GM12878 (cell line): ENCODE data around the gene PHPT1. TPM values are rescaled to one million over a fixed set of nuclear protein-coding genes. Genes with fewer than 3 reads are reported as not detected.

Experiments used
- BRCA1 ChIP-seq: IDR thresholded peaks from 2 replicates; pipeline ENCODE4 v1.6.1; 2011; ENCODE audit warnings: low read depth, low read length, improper control_type of control experiment
- CBX5 ChIP-seq: sonication (generic); IDR thresholded peaks from 2 replicates; pipeline ENCODE4 v1.6.1; 2016; ENCODE audit warnings: low read depth, moderate library complexity, mild to moderate bottlenecking, inconsistent platforms
- CEBPZ ChIP-seq: fragments of 150-350 bp; IDR thresholded peaks from 2 replicates; pipeline ENCODE4 v1.6.1; 2016; ENCODE audit warnings: low read depth, low read length
- CHD2 ChIP-seq: IDR thresholded peaks from 2 replicates; pipeline ENCODE4 v1.6.1; 2011; ENCODE audit warnings: low read depth, low read length, improper control_type of control experiment, borderline replicate concordance
- ESRRA ChIP-seq: IDR thresholded peaks from 2 replicates; pipeline ENCODE4 v1.6.1; 2012; ENCODE audit warnings: mild to moderate bottlenecking, low read length, improper control_type of control experiment
- GABPA ChIP-seq: IDR thresholded peaks from 2 replicates; pipeline ENCODE4 v1.6.1; 2014; ENCODE audit warnings: antibody characterized with exemption, low read depth, mild to moderate bottlenecking, inconsistent platforms
- GATAD2B ChIP-seq: fragments of 450-650 bp; conservative IDR thresholded peaks from 2 replicates; pipeline ENCODE4 v1.6.1; 2017; ENCODE audit warnings: low read depth, mild to moderate bottlenecking, moderate library complexity
- IKZF2 ChIP-seq, 2 experiments: fragments of 450-650 bp; IDR thresholded peaks; 2 replicates each; pipeline ENCODE4 v1.6.1; 2017; ENCODE audit warnings: mild to moderate bottlenecking in 2 of 2, moderate library complexity in 2 of 2
- IRF3 ChIP-seq: fragments of 450-650 bp; IDR thresholded peaks from 2 replicates; pipeline ENCODE4 v1.6.1; 2014; ENCODE audit warnings: mild to moderate bottlenecking
- IRF4 ChIP-seq: IDR thresholded peaks from 2 replicates; pipeline ENCODE4 v1.6.1; 2011; ENCODE audit warnings: low read depth, low read length
- IRF5 ChIP-seq: fragments of 450-650 bp; IDR thresholded peaks from 2 replicates; pipeline ENCODE4 v1.6.1; 2017; ENCODE audit warnings: borderline replicate concordance
- MEF2B ChIP-seq: fragments of 450-650 bp; IDR thresholded peaks from 2 replicates; pipeline ENCODE4 v1.6.1; 2018; ENCODE audit warnings: mild to moderate bottlenecking, moderate library complexity; ENCODE audit not compliant: partially characterized antibody, poor library complexity, severe bottlenecking
- SIX5 ChIP-seq: IDR thresholded peaks from 2 replicates; pipeline ENCODE4 v1.6.1; 2011; ENCODE audit warnings: mild to moderate bottlenecking, low read depth, low read length, moderate library complexity; ENCODE audit not compliant: severe bottlenecking
- STAT1 ChIP-seq: fragments of 450-650 bp; conservative IDR thresholded peaks from 2 replicates; pipeline ENCODE4 v1.6.1; 2014; ENCODE audit warnings: antibody characterized with exemption, mild to moderate bottlenecking
- TAF1 ChIP-seq: IDR thresholded peaks from 2 replicates; pipeline ENCODE4 v1.6.1; 2011; ENCODE audit warnings: mild to moderate bottlenecking, low read depth, low read length, borderline replicate concordance
- ZBTB33 ChIP-seq: fragments of 450-650 bp; IDR thresholded peaks from 2 replicates; pipeline ENCODE4 v1.6.1; 2017; ENCODE audit warnings: mild to moderate bottlenecking
- ZNF687 ChIP-seq: fragments of 450-650 bp; IDR thresholded peaks from 2 replicates; pipeline ENCODE4 v1.6.1; 2017; ENCODE audit warnings: mild to moderate bottlenecking, moderate library complexity
- polyA plus RNA-seq, 11 experiments: library from polyadenylated mRNA; depleted of rRNA in 4 of 11; unstranded in 6 of 11; stranded (reverse) in 5 of 11; fragments of >200 nt; fragmentation: Nextera tagmentation in 4 of 11; fragmentation: Illumina TruSeq in 1 of 11; extraction: Ambion mirVana in 4 of 11; extraction: Trizol in 1 of 11; gene quantifications; 1 replicate in 1 of 11; 2 replicates in 10 of 11; pipeline versions ENCODE4 v1.2.1 to v1.2.3, GENCODE V29; 2011 to 2016; ENCODE audit warnings: inconsistent platforms in 2 of 11, missing spikeins in 2 of 11, low read depth in 1 of 11
- total RNA-seq, 4 experiments: library from RNA; depleted of rRNA in 3 of 4; stranded (reverse); fragments of >200 nt in 3 of 4; fragmentation: Illumina TruSeq in 1 of 4; extraction: Trizol in 1 of 4; gene quantifications; 2 replicates each; pipeline versions ENCODE4 v1.2.1 to v1.2.3, GENCODE V29; 2013 to 2021

Gene PHPT1
- total and polyA plus RNA-seq, 10 of the 15 experiments (the other 5 are each of a cell fraction or from before 2014, with no cell fraction given), result 56.2 to 323 (median 140) TPM

GRCh38 chr9:136849038-136849959 lies at the start of gene PHPT1 (continued):
- peak; percentile 32; the same call in 1 of the 2 replicates for TF ChIP-seq CEBPZ
- TF ChIP-seq ZBTB33, result no peak
- no peak for TF ChIP-seq BRCA1
- 0 out of 2 replicates have a peak, but pooled peaks have one; percentile 7 for TF ChIP-seq IRF4
- no peak for TF ChIP-seq SIX5
- TF ChIP-seq IKZF2 (IDR thresholded peaks at IDR 0.05), result peak; percentile 70 to 78; a peak in 3 of 4 replicates
- TF ChIP-seq GABPA, result no peak
- peak; percentile 47; the same call in 1 of the 2 replicates for TF ChIP-seq ZNF687
- TF ChIP-seq IRF3, result peak; percentile 95
- no peak for TF ChIP-seq CBX5
- no peak for TF ChIP-seq MEF2B
- peak; percentile 96 for TF ChIP-seq CHD2
- peak; percentile 15; the same call in 1 of the 2 replicates for TF ChIP-seq GATAD2B
- peak; percentile 72 for TF ChIP-seq TAF1
- no peak for TF ChIP-seq IRF5
- no peak for TF ChIP-seq STAT1
- TF ChIP-seq ESRRA, result no peak
